Measurements from ENCODE around the gene CCNB2.

DNA sequence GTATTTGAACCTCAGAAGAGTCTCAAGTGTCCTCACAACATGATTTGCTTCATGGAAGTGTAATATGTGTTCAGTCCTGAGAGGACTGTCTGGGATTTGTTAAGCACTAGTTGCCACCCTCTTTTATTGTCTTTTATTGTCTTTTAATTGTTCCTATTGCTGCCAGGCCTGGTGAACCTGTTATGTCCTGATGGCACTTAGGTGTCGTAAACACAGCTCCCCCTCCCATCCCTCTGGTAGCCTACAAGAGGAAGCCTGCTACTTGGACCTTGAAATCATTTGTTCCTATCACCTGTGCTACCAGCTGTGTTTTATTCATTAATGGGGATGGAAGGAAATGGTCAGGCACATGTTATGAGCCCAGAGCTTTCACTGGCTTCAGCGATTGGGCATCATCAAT is 19.3 kb downstream of the CCNB2 start:
- no peak for TF ChIP-seq POLR2A (IDR thresholded peaks at IDR 0.05)
- TF ChIP-seq, protein P1, sequence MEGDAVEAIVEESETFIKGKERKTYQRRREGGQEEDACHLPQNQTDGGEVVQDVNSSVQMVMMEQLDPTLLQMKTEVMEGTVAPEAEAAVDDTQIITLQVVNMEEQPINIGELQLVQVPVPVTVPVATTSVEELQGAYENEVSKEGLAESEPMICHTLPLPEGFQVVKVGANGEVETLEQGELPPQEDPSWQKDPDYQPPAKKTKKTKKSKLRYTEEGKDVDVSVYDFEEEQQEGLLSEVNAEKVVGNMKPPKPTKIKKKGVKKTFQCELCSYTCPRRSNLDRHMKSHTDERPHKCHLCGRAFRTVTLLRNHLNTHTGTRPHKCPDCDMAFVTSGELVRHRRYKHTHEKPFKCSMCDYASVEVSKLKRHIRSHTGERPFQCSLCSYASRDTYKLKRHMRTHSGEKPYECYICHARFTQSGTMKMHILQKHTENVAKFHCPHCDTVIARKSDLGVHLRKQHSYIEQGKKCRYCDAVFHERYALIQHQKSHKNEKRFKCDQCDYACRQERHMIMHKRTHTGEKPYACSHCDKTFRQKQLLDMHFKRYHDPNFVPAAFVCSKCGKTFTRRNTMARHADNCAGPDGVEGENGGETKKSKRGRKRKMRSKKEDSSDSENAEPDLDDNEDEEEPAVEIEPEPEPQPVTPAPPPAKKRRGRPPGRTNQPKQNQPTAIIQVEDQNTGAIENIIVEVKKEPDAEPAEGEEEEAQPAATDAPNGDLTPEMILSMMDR (IDR thresholded peaks at IDR 0.05), result no peak
